T47D (cell line): ENCODE results near the gene DLG2.

Experiments used
- DNase-seq, 2 experiments: peaks; one replicate each; pipeline versions ENCODE4 v3.0.0 to v3.0.0-alpha.2; 2011 to 2012; ENCODE audit warnings: low read depth in 1 of 2, low spot score in 1 of 2
- JUND ChIP-seq: IDR thresholded peaks from 2 replicates; pipeline ENCODE4 v1.6.1; 2012; ENCODE audit warnings: low read depth
- in situ Hi-C: cut with HindIII; loops from 2 replicates; pipeline ENCODE4 v1.10.0; 2016; ENCODE audit warnings: low sequenced_read_pairs, low pct_unique_long_range_greater_than_20kb

The DLG2 gene

GRCh38 chr11:84581083-84581482, 1046.1 kb downstream of the DLG2 start:
- peak in 1 of 2 experiments; percentile 66 for DNase-seq
- in situ Hi-C loops, result no loop called here
- no peak for TF ChIP-seq JUND

GRCh38 chr11:84580428-84580827, 1046.7 kb downstream of the DLG2 start:
- in situ Hi-C loops, result no loop called here
- peak in 1 of 2 experiments; percentile 62 for DNase-seq
- no peak for TF ChIP-seq JUND

GRCh38 chr11:84573868-84574267, 1053.3 kb downstream of the DLG2 start:
- in situ Hi-C loops, result no loop called here
- no peak for TF ChIP-seq JUND
- DNase-seq, result no peak

- no peak for TF ChIP-seq JUND
- in situ Hi-C loops, result no loop called here
- no peak for DNase-seq
Measured at GRCh38 chr11:84566671-84567070, 1060.5 kb downstream of the DLG2 start.

GRCh38 chr11:84564867-84565184, 1062.3 kb downstream of the DLG2 start:
- no peak for DNase-seq
- in situ Hi-C loops, result no loop called here
- TF ChIP-seq JUND, result no peak

- TF ChIP-seq JUND, result no peak
- DNase-seq, result peak; percentile 23 to 67
- in situ Hi-C loops, result no loop called here
Measured at GRCh38 chr11:84564180-84564866, 1062.8 kb downstream of the DLG2 start.

GRCh38 chr11:84563356-84563755, 1063.8 kb downstream of the DLG2 start:
- in situ Hi-C loops, result no loop called here
- no peak for TF ChIP-seq JUND

GRCh38 chr11:84560206-84560605, 1066.9 kb downstream of the DLG2 start:
- DNase-seq, result no peak

More at GRCh38 chr11:84563356-84563755, 1063.8 kb downstream of the DLG2 start:
- no peak for DNase-seq

GRCh38 chr11:84558085-84558905, 1068.8 kb downstream of the DLG2 start:
- in situ Hi-C loops, result no loop called here
- TF ChIP-seq JUND, result no peak
- peak; percentile 26 to 84 for DNase-seq

More at GRCh38 chr11:84560206-84560605, 1066.9 kb downstream of the DLG2 start:
- in situ Hi-C loops, result no loop called here
- TF ChIP-seq JUND, result no peak

- in situ Hi-C loops, result no loop called here
- DNase-seq, result no peak
- TF ChIP-seq JUND, result no peak
Measured at GRCh38 chr11:84552791-84553190, 1074.4 kb downstream of the DLG2 start.

- no peak for DNase-seq
- TF ChIP-seq JUND, result no peak
- in situ Hi-C loops, result no loop called here
Measured at GRCh38 chr11:84549217-84549616, 1077.9 kb downstream of the DLG2 start.

- no peak for DNase-seq
- no peak for TF ChIP-seq JUND
- in situ Hi-C loops, result no loop called here
Measured at GRCh38 chr11:84544566-84544965, 1082.6 kb downstream of the DLG2 start.
